H1 (cell line): ENCODE measurements around the gene DENND1A. TPM values are rescaled to one million over a fixed set of nuclear protein-coding genes. Genes with fewer than 3 reads are reported as not detected.

ENCODE experiments used
- CTCF ChIA-PET: fragments of 300-600 bp; sonication (Branson Sonifier 250); formaldehyde crosslinking; loops from one replicate; lab custom pipeline; 2021; ENCODE audit not compliant: partially characterized antibody; lab: Charles Lee
- POLR2A ChIA-PET: fragments of 300-600 bp; sonication (Branson Sonifier 250); formaldehyde crosslinking; loops from one replicate; lab custom pipeline; 2021; ENCODE audit warnings: inconsistent platforms; ENCODE audit not compliant: partially characterized antibody; lab: Charles Lee
- DNase-seq, 2 experiments: peaks; one replicate each; pipeline versions ENCODE4 v3.0.0 to v3.0.0-alpha.2; 2010 to 2022; ENCODE audit warnings: low spot score in 2 of 2, low read depth in 1 of 2, mixed read lengths in 1 of 2
- FAIRE-seq: peaks from 2 replicates; lab custom pipeline; 2011; peaks lifted over from hg19 to GRCh38; lab: Jason Lieb, UNC
- H2AFZ ChIP-seq: 2 replicates; pipeline ENCODE4 v1.8.1; 2012; ENCODE audit warnings: low read length, inconsistent platforms
- H2AK5ac ChIP-seq: 2 replicates; pipeline ENCODE4 v1.6.1; 2013; ENCODE audit warnings: low read depth, low read length
- H2BK120ac ChIP-seq: replicated peaks from 2 replicates; pipeline ENCODE3; 2013; ENCODE audit warnings: low read depth, low read length, inconsistent platforms
- H2BK12ac ChIP-seq: 2 replicates; pipeline ENCODE4 v1.6.1; 2013; ENCODE audit warnings: low read depth, low read length
- H2BK15ac ChIP-seq: 2 replicates; pipeline ENCODE4 v1.6.1; 2013; ENCODE audit warnings: low read length
- H2BK20ac ChIP-seq: 2 replicates; pipeline ENCODE4 v1.6.1; 2013; ENCODE audit warnings: low read length
- H2BK5ac ChIP-seq: 2 replicates; pipeline ENCODE4 v1.6.1; 2013; ENCODE audit warnings: low read depth, low read length
- H3K14ac ChIP-seq: 2 replicates; pipeline ENCODE4 v1.6.1; 2013; ENCODE audit warnings: inconsistent platforms; ENCODE audit not compliant: insufficient read length
- H3K18ac ChIP-seq: 2 replicates; pipeline ENCODE4 v1.6.1; 2013; ENCODE audit warnings: low read length; ENCODE audit errors: extremely low read depth
- H3K23ac ChIP-seq: 2 replicates; pipeline ENCODE4 v1.6.1; 2013; ENCODE audit warnings: inconsistent platforms; ENCODE audit not compliant: insufficient read length
- H3K23me2 ChIP-seq: 2 replicates; pipeline ENCODE4 v1.6.1; 2013; ENCODE audit warnings: low read depth, low read length
- H3K27ac ChIP-seq: 2 replicates; pipeline ENCODE4 v1.6.1; 2011; ENCODE audit warnings: low read depth, low read length, inconsistent platforms
- H3K27me3 ChIP-seq, 4 experiments: replicated peaks in 1 of 4; 1 replicate in 1 of 4; 2 replicates in 3 of 4; pipeline versions ENCODE4 v1.6.1 to v1.8.1; 2011 to 2013; ENCODE audit warnings: low read length in 3 of 4, mild to moderate bottlenecking in 3 of 4, inconsistent platforms in 2 of 4, mixed read lengths in 2 of 4, moderate library complexity in 1 of 4; ENCODE audit not compliant: control insufficient read depth in 3 of 4, insufficient read depth in 3 of 4; ENCODE audit errors: extremely low read depth in 1 of 4
- H3K36me3 ChIP-seq, 4 experiments: 2 replicates each; pipeline versions ENCODE4 v1.6.1 to v1.8.1; 2011 to 2013; ENCODE audit warnings: mild to moderate bottlenecking in 4 of 4, low read length in 3 of 4, moderate library complexity in 2 of 4, control low read depth in 1 of 4, inconsistent platforms in 1 of 4; ENCODE audit not compliant: insufficient read depth in 4 of 4, control insufficient read depth in 2 of 4
- H3K4ac ChIP-seq: replicated peaks from 2 replicates; pipeline ENCODE3; 2013; ENCODE audit warnings: low read length, low read depth, mixed read lengths, inconsistent platforms; ENCODE audit not compliant: insufficient read length
- H3K4me1 ChIP-seq, 4 experiments: replicated peaks in 1 of 4; 1 replicate in 1 of 4; 2 replicates in 3 of 4; pipeline versions ENCODE4 v1.6.1 to v1.8.1; 2011 to 2013; ENCODE audit warnings: low read length in 3 of 4, inconsistent platforms in 2 of 4, mixed read lengths in 1 of 4; ENCODE audit not compliant: insufficient read depth in 4 of 4, control insufficient read depth in 3 of 4
- H3K4me2 ChIP-seq, 2 experiments: 2 replicates each; pipeline versions ENCODE4 v1.6.1 to v1.8.1; 2011 to 2013; ENCODE audit warnings: low read depth in 2 of 2, low read length in 2 of 2, control low read depth in 1 of 2, inconsistent platforms in 1 of 2, mild to moderate bottlenecking in 1 of 2; ENCODE audit not compliant: insufficient read depth in 1 of 2
- H3K4me3 ChIP-seq, 4 experiments: fragments of 200-600, 300-600 bp in 1 of 4; sonication (generic), shearing (Covaris generic), sonication (Bioruptor Twin) in 1 of 4; 2 replicates each; pipeline versions ENCODE4 v1.5.1 to v1.8.1; 2011 to 2016; ENCODE audit warnings: low read length in 4 of 4, low read depth in 3 of 4, control low read depth in 2 of 4, inconsistent platforms in 2 of 4, mild to moderate bottlenecking in 2 of 4, mixed read lengths in 1 of 4, moderate library complexity in 1 of 4; ENCODE audit not compliant: insufficient read depth in 2 of 4; ENCODE audit errors: extremely low read depth in 1 of 4
- H3K56ac ChIP-seq: replicated peaks from 2 replicates; pipeline ENCODE3; 2013; ENCODE audit warnings: low read depth, mild to moderate bottlenecking, mixed read lengths, low read length, inconsistent platforms; ENCODE audit not compliant: insufficient read length
- H3K79me1 ChIP-seq: 2 replicates; pipeline ENCODE4 v1.6.1; 2013; ENCODE audit warnings: low read depth, low read length, control low read depth
- H3K79me2 ChIP-seq, 2 experiments: 2 replicates each; pipeline versions ENCODE4 v1.6.1 to v1.8.1; 2012 to 2013; ENCODE audit warnings: low read length in 2 of 2, mild to moderate bottlenecking in 2 of 2, inconsistent platforms in 1 of 2; ENCODE audit not compliant: insufficient read depth in 2 of 2, control insufficient read depth in 1 of 2
- H3K9ac ChIP-seq, 4 experiments: replicated peaks in 1 of 4; 1 replicate in 1 of 4; 2 replicates in 3 of 4; pipeline versions ENCODE4 v1.6.1 to v1.8.1; 2011 to 2013; ENCODE audit warnings: low read depth in 3 of 4, low read length in 3 of 4, control low read depth in 2 of 4, mild to moderate bottlenecking in 2 of 4, moderate library complexity in 2 of 4, inconsistent platforms in 1 of 4; ENCODE audit errors: extremely low read depth in 1 of 4
- H3K9me3 ChIP-seq, 2 experiments: 2 replicates each; pipeline versions ENCODE4 v1.6.1 to v1.8.1; 2012 to 2013; ENCODE audit warnings: mild to moderate bottlenecking in 2 of 2, moderate library complexity in 2 of 2, control low read depth in 1 of 2, inconsistent platforms in 1 of 2, low read depth in 1 of 2, low read length in 1 of 2, mixed read lengths in 1 of 2; ENCODE audit not compliant: insufficient read depth in 2 of 2
- H4K20me1 ChIP-seq, 2 experiments: replicated peaks in 1 of 2; 2 replicates each; pipeline versions ENCODE3 to v1.8.1; 2011 to 2013; ENCODE audit warnings: inconsistent platforms in 2 of 2, low read length in 2 of 2, mild to moderate bottlenecking in 1 of 2; ENCODE audit not compliant: insufficient read depth in 2 of 2, control insufficient read depth in 1 of 2
- H4K5ac ChIP-seq: 2 replicates; pipeline ENCODE4 v1.6.1; 2013; ENCODE audit warnings: low read length, low read depth, mixed read lengths, inconsistent platforms; ENCODE audit not compliant: insufficient read length
- H4K8ac ChIP-seq: 2 replicates; pipeline ENCODE4 v1.8.0; 2013; ENCODE audit warnings: mild to moderate bottlenecking, moderate library complexity, low read length, inconsistent platforms; ENCODE audit not compliant: insufficient read depth; ENCODE audit errors: extremely low read depth
- H4K91ac ChIP-seq: replicated peaks from 2 replicates; pipeline ENCODE3; 2013; ENCODE audit warnings: low read length, mixed read lengths, inconsistent platforms; ENCODE audit not compliant: insufficient read length
- ASH2L ChIP-seq: fragments of 200-600, 300-600 bp; sonication (generic); IDR thresholded peaks from one replicate; pipeline ENCODE4 v1.7.1; 2017; ENCODE audit warnings: low read length
- PHF8 ChIP-seq: fragments of 200-600 bp; sonication (generic); conservative IDR thresholded peaks from 2 replicates; pipeline ENCODE4 v1.7.1; 2012; ENCODE audit warnings: low read depth, mild to moderate bottlenecking, inconsistent platforms, low read length, moderate library complexity
- RAD21 ChIP-seq, 2 experiments: IDR thresholded peaks in 1 of 2; conservative IDR thresholded peaks in 1 of 2; 2 replicates each; pipeline ENCODE4 v1.6.1; 2011; ENCODE audit warnings: low read depth in 2 of 2, low read length in 2 of 2, improper control_type of control experiment in 1 of 2, inconsistent platforms in 1 of 2, mild to moderate bottlenecking in 1 of 2, moderate library complexity in 1 of 2
- RNF2 ChIP-seq: fragments of 200-900, 300-1000 bp; sonication (generic); IDR thresholded peaks from 2 replicates; pipeline ENCODE4 v1.7.1; 2016; ENCODE audit warnings: borderline replicate concordance, low read depth, mild to moderate bottlenecking, antibody characterized with exemption, low read length; ENCODE audit not compliant: poor library complexity, severe bottlenecking; ENCODE audit errors: missing control alignments
- RXRA ChIP-seq: IDR thresholded peaks from 2 replicates; pipeline ENCODE4 v1.6.1; 2011; ENCODE audit warnings: low read depth, mild to moderate bottlenecking, low read length, moderate library complexity; ENCODE audit not compliant: insufficient read depth
- SIRT6 ChIP-seq: IDR thresholded peaks from one replicate; pipeline ENCODE4 v1.7.1; 2012; ENCODE audit warnings: low read length, inconsistent platforms
- SP1 ChIP-seq: IDR thresholded peaks from 2 replicates; pipeline ENCODE4 v1.6.1; 2011; ENCODE audit warnings: low read depth, low read length
- SUZ12 ChIP-seq: fragments of 200-600 bp; sonication (generic); IDR thresholded peaks from 2 replicates; pipeline ENCODE4 v1.6.1; 2012; ENCODE audit warnings: mild to moderate bottlenecking, inconsistent platforms, low read length, moderate library complexity, mixed read lengths
- TAF7 ChIP-seq: optimal IDR thresholded peaks from 2 replicates; pipeline ENCODE3; 2011; ENCODE audit warnings: low read depth, mild to moderate bottlenecking, inconsistent platforms, low read length, moderate library complexity, borderline replicate concordance
- WGBS, 2 experiments: shearing (Covaris generic) in 1 of 2; methylation state at CpG; one replicate each; pipeline versions ENCODE4 v1.1.6 to v1.1.7; 2013 to 2015; ENCODE audit warnings: low lambda C conversion rate in 2 of 2, mixed read lengths in 2 of 2, inconsistent platforms in 1 of 2, low coverage in 1 of 2, missing lambda C conversion rate in 1 of 2; ENCODE audit not compliant: insufficient replicate concordance in 2 of 2, insufficient coverage in 1 of 2, insufficient read length in 1 of 2; ENCODE audit errors: extremely low coverage in 1 of 2, missing lambda C conversion rate in 1 of 2; 5-methylcytosine and 5-hydroxymethylcytosine counted together
- polyA plus RNA-seq, 7 experiments: library from polyadenylated mRNA; depleted of rRNA in 3 of 7; stranded (reverse) in 5 of 7; unstranded in 2 of 7; fragments of >200 nt in 5 of 7; fragments of 200-250 nt in 2 of 7; gene quantifications; 1 replicate in 5 of 7; 2 replicates in 1 of 7; 4 replicates in 1 of 7; pipeline versions ENCODE4 v1.2.1 to v1.2.3, GENCODE V29; 2011 to 2013; ENCODE audit warnings: missing spikeins in 2 of 7, mixed read lengths in 2 of 7
- total RNA-seq: library from RNA; stranded (reverse); fragmentation: NEBNext Ultra II Directional; extraction: Animal tissue kit (Norgen Biotek cat#: 25700); gene quantifications from 2 replicates; pipeline ENCODE4 v1.2.1, GENCODE V29; 2021
- TF ChIP-seq, protein P1 (sequence below), 3 experiments: IDR thresholded peaks; 1 replicate in 2 of 3; 2 replicates in 1 of 3; pipeline versions ENCODE4 v1.5.1 to v1.6.1; 2011; ENCODE audit warnings: low read length in 3 of 3, mild to moderate bottlenecking in 3 of 3, inconsistent platforms in 2 of 3, low read depth in 1 of 3, moderate library complexity in 1 of 3; ENCODE audit not compliant: insufficient read depth in 1 of 3; ENCODE audit errors: control extremely low read depth in 1 of 3

The DENND1A gene
- total and polyA plus RNA-seq, 2 of the 8 experiments (the other 6 are each of a cell fraction or from before 2014, with no cell fraction given): 24.1 to 26.4 TPM

GRCh38 chr9:123359106-123359505 lies 570.8 kb downstream of the DENND1A start:
- H3K56ac ChIP-seq: no peak overlapping the region
- peak overlapping the region; percentile 44; the same call in 1 of the 2 replicates for H3K18ac ChIP-seq
- no peak overlapping the region for H3K14ac ChIP-seq
- no peak overlapping the region for H2BK15ac ChIP-seq
- H3K79me1 ChIP-seq: no peaks in the 10 kb centered on the region
- no peak overlapping the region for H3K4ac ChIP-seq
- FAIRE-seq: no peak
- no peak overlapping the region for H2AK5ac ChIP-seq
- peak overlapping the region; percentile 12 for H4K91ac ChIP-seq
- H3K4me3 ChIP-seq: no peak overlapping the region
- H3K4me1 ChIP-seq: peaks cover 17 to 50% (median 38%) of the 10 kb centered on the region in 4 experiments
- H2BK120ac ChIP-seq: no peak overlapping the region
- peaks cover 11% of the 10 kb centered on the region for H3K23me2 ChIP-seq
- no peaks in the 10 kb centered on the region for H3K79me2 ChIP-seq
- H2BK5ac ChIP-seq: peak overlapping the region; percentile 35; the same call in 1 of the 2 replicates
- H2BK20ac ChIP-seq: 0 out of 2 replicates have a peak overlapping the region, but pooled peaks have one; percentile 61
- peaks cover 0 to 2% of the 10 kb centered on the region in 2 experiments for H4K20me1 ChIP-seq
- no peak overlapping the region for H4K8ac ChIP-seq
- WGBS, 2 experiments: 69% methylated on average over 2 of the region's 2 CpGs; no CpG with 5 or more reads in 1 of the 2 experiments
- POLR2A ChIA-PET: interaction anchor here (0.7 to 3.1 kb wide), 3 partner anchors 14 to 24 kb away, joined by 3 to 19 read pairs (median 6); no protein-coding TSS in a partner anchor
- no peak for DNase-seq
- peak overlapping the region in 1 of 2 experiments; percentile 75; a peak in 1 of 4 replicates for H3K4me2 ChIP-seq
- H3K23ac ChIP-seq: no peak overlapping the region
- no peaks in the 10 kb centered on the region for H3K9me3 ChIP-seq
- no peak overlapping the region for H3K9ac ChIP-seq
- no peak overlapping the region for H2AFZ ChIP-seq
- H3K36me3 ChIP-seq: no peaks in the 10 kb centered on the region
- H3K27me3 ChIP-seq: no peaks in the 10 kb centered on the region; a peak in 1 of 7 replicates
- peak overlapping the region; percentile 51 for H4K5ac ChIP-seq
- no peak overlapping the region; the same call in 1 of the 2 replicates for H3K27ac ChIP-seq
- CTCF ChIA-PET: interaction anchor here (0.9 to 22.0 kb wide), 3 partner anchors 12 to 51 kb away, joined by 3 to 668 read pairs (median 5); no protein-coding TSS in a partner anchor
- peak overlapping the region; percentile 75; the same call in 1 of the 2 replicates for H2BK12ac ChIP-seq
- TF ChIP-seq RNF2: no peak
- TF ChIP-seq PHF8: no peak
- TF ChIP-seq SUZ12: no peak
- TF ChIP-seq, protein P1, sequence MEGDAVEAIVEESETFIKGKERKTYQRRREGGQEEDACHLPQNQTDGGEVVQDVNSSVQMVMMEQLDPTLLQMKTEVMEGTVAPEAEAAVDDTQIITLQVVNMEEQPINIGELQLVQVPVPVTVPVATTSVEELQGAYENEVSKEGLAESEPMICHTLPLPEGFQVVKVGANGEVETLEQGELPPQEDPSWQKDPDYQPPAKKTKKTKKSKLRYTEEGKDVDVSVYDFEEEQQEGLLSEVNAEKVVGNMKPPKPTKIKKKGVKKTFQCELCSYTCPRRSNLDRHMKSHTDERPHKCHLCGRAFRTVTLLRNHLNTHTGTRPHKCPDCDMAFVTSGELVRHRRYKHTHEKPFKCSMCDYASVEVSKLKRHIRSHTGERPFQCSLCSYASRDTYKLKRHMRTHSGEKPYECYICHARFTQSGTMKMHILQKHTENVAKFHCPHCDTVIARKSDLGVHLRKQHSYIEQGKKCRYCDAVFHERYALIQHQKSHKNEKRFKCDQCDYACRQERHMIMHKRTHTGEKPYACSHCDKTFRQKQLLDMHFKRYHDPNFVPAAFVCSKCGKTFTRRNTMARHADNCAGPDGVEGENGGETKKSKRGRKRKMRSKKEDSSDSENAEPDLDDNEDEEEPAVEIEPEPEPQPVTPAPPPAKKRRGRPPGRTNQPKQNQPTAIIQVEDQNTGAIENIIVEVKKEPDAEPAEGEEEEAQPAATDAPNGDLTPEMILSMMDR (IDR thresholded peaks at IDR 0.05; ENCODE audit: control extremely low read depth in 1 of 3, insufficient read depth in 1 of 3, low read depth in 1 of 3, low read length in 3 of 3): no peak
- TF ChIP-seq RXRA: no peak
- TF ChIP-seq SP1: no peak
- TF ChIP-seq SIRT6: no peak
- no peak for TF ChIP-seq ASH2L
- no peak for TF ChIP-seq RAD21 (IDR thresholded peaks at IDR 0.05 in 1 of 2, conservative IDR thresholded peaks at IDR 0.05 in 1 of 2; ENCODE audit: low read depth in 2 of 2, low read length in 2 of 2)
- TF ChIP-seq TAF7: no peak
